ENCODE data around the gene PRM3.

Gene PRM3

DNA sequence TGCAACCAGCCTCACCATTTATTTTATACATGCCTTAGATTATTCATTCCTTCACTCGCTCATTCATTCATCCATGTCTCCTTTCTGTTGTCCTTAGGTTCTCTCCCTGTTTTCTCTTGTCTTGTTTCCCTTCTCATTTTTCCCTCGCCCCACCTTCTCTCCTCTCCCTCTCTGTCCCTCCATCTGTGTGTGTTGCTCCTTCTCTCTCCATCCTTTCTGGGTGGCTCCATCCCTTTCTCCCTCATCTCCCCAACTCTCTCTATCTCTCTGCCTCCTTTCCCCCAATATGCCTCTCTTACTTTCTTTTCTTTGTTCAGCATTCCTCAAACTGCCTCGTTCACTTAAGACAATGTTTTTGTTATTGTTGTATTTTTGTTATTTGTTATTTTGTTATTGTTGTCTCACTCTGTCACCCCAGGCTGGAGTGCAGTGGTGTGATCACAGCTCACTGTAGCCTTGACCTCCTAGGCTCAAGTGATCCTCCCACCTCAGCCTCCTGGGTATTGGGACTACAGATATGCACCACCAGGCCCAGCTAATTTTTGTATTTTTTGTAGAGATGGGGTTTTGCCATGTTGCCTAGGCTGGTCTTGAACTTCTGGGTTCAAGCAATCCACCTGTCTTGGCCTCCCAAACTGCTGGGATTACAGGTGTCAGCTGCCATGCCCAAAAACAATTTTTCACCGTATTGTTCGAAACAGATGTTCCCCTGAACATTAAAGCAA is 31.8 kb downstream of the PRM3 start:
- no peak overlapping the region for H3K4me3 Mint-ChIP-seq
- TF ChIP-seq, protein P1, sequence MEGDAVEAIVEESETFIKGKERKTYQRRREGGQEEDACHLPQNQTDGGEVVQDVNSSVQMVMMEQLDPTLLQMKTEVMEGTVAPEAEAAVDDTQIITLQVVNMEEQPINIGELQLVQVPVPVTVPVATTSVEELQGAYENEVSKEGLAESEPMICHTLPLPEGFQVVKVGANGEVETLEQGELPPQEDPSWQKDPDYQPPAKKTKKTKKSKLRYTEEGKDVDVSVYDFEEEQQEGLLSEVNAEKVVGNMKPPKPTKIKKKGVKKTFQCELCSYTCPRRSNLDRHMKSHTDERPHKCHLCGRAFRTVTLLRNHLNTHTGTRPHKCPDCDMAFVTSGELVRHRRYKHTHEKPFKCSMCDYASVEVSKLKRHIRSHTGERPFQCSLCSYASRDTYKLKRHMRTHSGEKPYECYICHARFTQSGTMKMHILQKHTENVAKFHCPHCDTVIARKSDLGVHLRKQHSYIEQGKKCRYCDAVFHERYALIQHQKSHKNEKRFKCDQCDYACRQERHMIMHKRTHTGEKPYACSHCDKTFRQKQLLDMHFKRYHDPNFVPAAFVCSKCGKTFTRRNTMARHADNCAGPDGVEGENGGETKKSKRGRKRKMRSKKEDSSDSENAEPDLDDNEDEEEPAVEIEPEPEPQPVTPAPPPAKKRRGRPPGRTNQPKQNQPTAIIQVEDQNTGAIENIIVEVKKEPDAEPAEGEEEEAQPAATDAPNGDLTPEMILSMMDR (IDR thresholded peaks at IDR 0.05; ENCODE audit: unreplicated experiment in 3 of 3): no peak
- no peaks in the 10 kb centered on the region for H3K9me3 Mint-ChIP-seq
- H3K36me3 Mint-ChIP-seq (ENCODE audit: low read depth): no peaks in the 10 kb centered on the region
- H3K4me1 Mint-ChIP-seq: peaks cover 13% of the 10 kb centered on the region
- peaks cover 13% of the 10 kb centered on the region for H3K27me3 Mint-ChIP-seq (ENCODE audit: low read depth)
- no peak overlapping the region for H3K27ac Mint-ChIP-seq

DNA sequence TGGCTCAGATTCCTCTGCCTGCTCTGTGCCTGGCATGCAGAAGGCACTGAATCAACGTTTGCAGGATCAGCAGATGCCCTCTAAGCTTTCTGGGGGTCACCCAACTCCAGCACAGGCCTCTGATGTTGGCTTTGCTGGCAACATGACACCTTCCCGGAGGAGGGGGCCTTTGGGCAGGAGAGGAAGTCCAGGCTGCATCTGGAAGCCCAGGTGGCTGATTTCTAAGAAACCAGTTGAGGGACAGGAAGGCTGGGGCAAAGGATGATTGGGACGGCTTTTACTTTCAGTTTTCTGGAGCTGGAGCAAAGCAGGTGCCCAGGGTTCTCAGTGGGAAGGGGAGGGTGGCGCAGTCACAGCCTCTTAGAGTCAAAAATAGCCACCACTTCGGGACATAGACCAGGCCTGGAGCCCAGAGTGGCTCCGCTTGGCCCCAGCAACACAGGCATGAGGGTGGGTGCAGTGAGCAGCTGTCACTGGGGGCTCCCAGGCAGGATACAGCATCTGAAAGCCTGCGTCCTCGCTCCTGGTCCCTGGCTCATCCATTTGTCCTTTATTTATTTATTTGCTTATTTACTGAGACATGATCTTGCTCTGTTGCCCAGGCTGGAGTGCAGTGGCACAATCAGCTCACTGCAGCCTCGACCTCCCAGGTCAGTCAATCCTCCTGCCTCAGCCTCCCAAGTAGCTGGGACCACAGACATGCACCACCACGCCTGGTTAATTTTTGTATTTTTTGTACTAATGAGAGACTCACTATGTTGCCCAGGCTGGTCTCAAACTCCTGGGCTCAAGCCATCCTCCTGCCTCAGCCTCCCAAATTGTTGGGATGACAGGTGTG is 32.6 kb downstream of the PRM3 start:
- H3K4me1 Mint-ChIP-seq: peaks cover 13% of the 10 kb centered on the region
- H3K27ac Mint-ChIP-seq: no peak overlapping the region
- H3K4me3 Mint-ChIP-seq: no peak overlapping the region
- H3K36me3 Mint-ChIP-seq (ENCODE audit: low read depth): no peaks in the 10 kb centered on the region
- H3K27me3 Mint-ChIP-seq (ENCODE audit: low read depth): peaks cover 13% of the 10 kb centered on the region
- no peaks in the 10 kb centered on the region for H3K9me3 Mint-ChIP-seq
- TF ChIP-seq, protein P1 (IDR thresholded peaks at IDR 0.05; ENCODE audit: unreplicated experiment in 3 of 3): no peak

DNA sequence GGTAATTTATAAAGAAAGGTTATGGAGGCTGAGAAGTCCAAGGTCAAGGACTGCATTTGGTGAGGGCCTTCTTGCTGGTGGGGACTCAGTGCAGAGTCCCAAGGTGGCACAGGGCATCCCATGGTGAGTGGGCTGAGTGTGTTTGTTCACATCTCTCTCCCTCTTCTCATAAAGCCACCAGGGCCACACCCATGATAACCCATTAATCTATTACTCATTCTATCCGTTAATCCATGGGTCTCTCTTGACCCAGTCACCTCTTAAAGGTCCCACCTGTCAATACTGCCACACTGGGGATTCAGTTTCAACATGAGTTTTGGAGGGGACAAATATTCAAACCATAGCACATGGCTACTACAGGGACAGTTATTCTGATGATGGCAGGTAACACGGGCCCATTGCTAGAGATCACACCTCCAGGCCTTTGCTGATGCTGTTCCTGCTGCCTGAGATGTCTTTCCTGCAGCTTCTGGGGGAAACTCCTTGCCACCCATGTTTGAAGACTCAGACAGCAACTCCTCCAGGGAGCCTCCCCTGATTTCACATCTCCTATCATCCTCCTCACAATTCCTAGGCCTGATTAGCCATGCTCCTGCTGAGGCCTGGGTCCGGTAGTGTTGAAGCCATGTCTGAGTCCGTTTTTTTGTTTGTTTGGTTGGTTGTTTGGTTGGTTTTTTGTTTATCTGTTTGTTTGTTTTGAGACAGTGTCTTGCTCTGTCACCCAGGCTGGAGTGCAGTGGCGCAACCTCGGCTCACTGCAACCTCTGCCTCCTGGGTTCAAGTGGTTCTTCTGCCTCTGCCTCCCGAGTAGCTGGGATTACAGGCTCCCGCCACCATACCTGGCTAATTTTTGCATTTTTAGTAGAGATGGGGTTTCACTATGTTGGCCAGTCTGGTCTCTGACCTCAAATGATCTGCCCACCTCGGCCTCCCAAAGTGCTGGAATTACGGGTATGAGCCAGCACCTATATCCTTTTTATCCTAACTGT is 33.5 kb downstream of the PRM3 start:
- H3K36me3 Mint-ChIP-seq (ENCODE audit: low read depth): no peaks in the 10 kb centered on the region
- H3K27ac Mint-ChIP-seq: no peak overlapping the region
- H3K27me3 Mint-ChIP-seq (ENCODE audit: low read depth): peaks cover 10% of the 10 kb centered on the region
- H3K9me3 Mint-ChIP-seq: no peaks in the 10 kb centered on the region
- H3K4me3 Mint-ChIP-seq: no peak overlapping the region
- peaks cover 5% of the 10 kb centered on the region for H3K4me1 Mint-ChIP-seq
- TF ChIP-seq, protein P1 (IDR thresholded peaks at IDR 0.05; ENCODE audit: unreplicated experiment in 3 of 3): no peak

DNA sequence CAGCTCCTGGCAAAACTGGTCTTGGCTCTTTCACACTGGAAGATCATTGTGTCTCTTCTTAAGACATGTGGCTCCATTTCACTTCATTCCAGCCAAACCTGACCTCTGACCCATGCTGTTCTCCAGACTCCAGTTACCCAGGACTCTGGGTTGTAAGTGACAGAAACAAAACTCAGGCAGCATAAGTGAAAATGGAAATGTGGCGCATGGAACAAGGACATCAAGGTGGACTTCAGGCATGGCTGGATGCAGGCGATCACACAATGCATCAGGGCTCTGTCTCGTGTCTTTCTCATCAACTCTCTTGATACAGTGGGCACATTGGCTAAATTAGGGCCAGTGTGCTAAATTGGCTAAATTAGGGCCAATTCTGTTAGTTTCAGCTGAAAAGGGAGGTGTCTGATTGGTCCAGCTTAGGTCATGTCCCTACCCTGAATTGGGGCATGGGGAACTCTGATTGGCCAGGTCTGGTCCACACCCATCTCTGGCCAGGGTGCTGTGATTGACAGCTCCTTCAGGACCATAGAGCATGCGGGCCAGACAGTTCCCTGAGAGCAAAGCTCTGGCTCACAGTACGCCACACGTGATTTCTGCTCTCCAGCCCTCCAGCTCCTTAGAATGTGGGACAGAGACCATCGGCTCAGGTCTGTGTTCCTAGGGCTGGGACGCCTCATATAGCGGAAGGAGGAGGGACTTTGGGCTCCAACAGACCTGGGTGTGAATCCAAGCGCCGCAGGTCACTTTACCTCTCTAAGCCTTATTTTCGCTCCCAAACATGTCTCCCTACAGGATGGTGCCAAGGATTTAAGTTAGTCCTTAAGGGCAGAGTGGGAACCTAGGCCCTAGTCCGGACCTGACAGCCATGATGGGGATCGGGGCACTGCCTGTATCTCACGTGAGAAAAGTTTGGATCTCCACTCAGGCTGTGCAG is 34.9 kb downstream of the PRM3 start:
- Mint-ChIP-seq H3K27me3 (ENCODE audit: low read depth) (peaks cover 5% of the 10 kb centered on the region), H3K4me1 (peaks cover 5% of the 10 kb centered on the region), H3K27ac (no peak overlapping the region), H3K4me3 (no peak overlapping the region), H3K9me3 (no peaks in the 10 kb centered on the region), H3K36me3 (ENCODE audit: low read depth) (no peaks in the 10 kb centered on the region)
- TF ChIP-seq, protein P1 (IDR thresholded peaks at IDR 0.05; ENCODE audit: unreplicated experiment in 3 of 3): no peak
